Right renal cortex interstitium (tissue), 3 donors: ENCODE results near the gene KIRREL3. TPM values are rescaled to one million over a fixed set of nuclear protein-coding genes. Genes with fewer than 3 reads are reported as not detected.

Experiments used
- DNase-seq, 3 donors: peaks; one replicate each; pipeline ENCODE4 v3.0.0-alpha.2; 2013; ENCODE audit warnings: low read depth in 3 of 3, low spot score in 2 of 3
- polyA plus RNA-seq, 3 donors: library from polyadenylated mRNA; unstranded; fragments of 120-200 nt; gene quantifications; one replicate each; pipeline ENCODE4 v1.2.1, GENCODE V29; 2013; ENCODE audit not compliant: insufficient read length in 3 of 3

KIRREL3 gene
- polyA plus RNA-seq, 3 donors, result 1.2 to 1.4 (median 1.3) TPM

GRCh38 chr11:126804363-126804762 lies 196.2 kb downstream of the KIRREL3 start:
- DNase-seq, result no peak

- no peak for DNase-seq
Measured at GRCh38 chr11:126800009-126800408, 200.6 kb downstream of the KIRREL3 start.

- no peak for DNase-seq
Measured at GRCh38 chr11:126797457-126798169, 203.0 kb downstream of the KIRREL3 start.

- no peak for DNase-seq
Measured at GRCh38 chr11:126793596-126793995, 207.0 kb downstream of the KIRREL3 start.

- no peak for DNase-seq
Measured at GRCh38 chr11:126791991-126792390, 208.6 kb downstream of the KIRREL3 start.

- no peak for DNase-seq
Measured at GRCh38 chr11:126791446-126791845, 209.1 kb downstream of the KIRREL3 start.

- no peak for DNase-seq
Measured at GRCh38 chr11:126790550-126791081, 210.0 kb downstream of the KIRREL3 start.

GRCh38 chr11:126782810-126783209 lies 217.8 kb downstream of the KIRREL3 start:
- no peak for DNase-seq

GRCh38 chr11:126781942-126782341 lies 218.6 kb downstream of the KIRREL3 start:
- DNase-seq, result no peak

- no peak for DNase-seq
Measured at GRCh38 chr11:126776119-126776518, 224.5 kb downstream of the KIRREL3 start.

GRCh38 chr11:126772267-126772666 lies 228.3 kb downstream of the KIRREL3 start:
- no peak for DNase-seq

- no peak for DNase-seq
Measured at GRCh38 chr11:126768702-126769101, 231.9 kb downstream of the KIRREL3 start.

GRCh38 chr11:126766440-126766839 lies 234.1 kb downstream of the KIRREL3 start:
- DNase-seq, result no peak

- no peak for DNase-seq
Measured at GRCh38 chr11:126765196-126765595, 235.4 kb downstream of the KIRREL3 start.

GRCh38 chr11:126764231-126764630 lies 236.3 kb downstream of the KIRREL3 start:
- DNase-seq, result no peak

GRCh38 chr11:126756855-126757254 lies 243.7 kb downstream of the KIRREL3 start:
- no peak for DNase-seq

- DNase-seq, result no peak
Measured at GRCh38 chr11:126756421-126756820, 244.1 kb downstream of the KIRREL3 start.

GRCh38 chr11:126755526-126755925 lies 245.0 kb downstream of the KIRREL3 start:
- DNase-seq, result no peak

GRCh38 chr11:126754591-126755426 lies 245.8 kb downstream of the KIRREL3 start:
- no peak for DNase-seq

- DNase-seq, result no peak
Measured at GRCh38 chr11:126753990-126754389, 246.6 kb downstream of the KIRREL3 start.

GRCh38 chr11:126751242-126751641 lies 249.3 kb downstream of the KIRREL3 start:
- DNase-seq, result no peak

- DNase-seq, result peak; percentile 34 to 46 (median 43)
Measured at GRCh38 chr11:126748793-126749192, 251.8 kb downstream of the KIRREL3 start.
